Measurements from ENCODE around the gene MUCL3.

DNA sequence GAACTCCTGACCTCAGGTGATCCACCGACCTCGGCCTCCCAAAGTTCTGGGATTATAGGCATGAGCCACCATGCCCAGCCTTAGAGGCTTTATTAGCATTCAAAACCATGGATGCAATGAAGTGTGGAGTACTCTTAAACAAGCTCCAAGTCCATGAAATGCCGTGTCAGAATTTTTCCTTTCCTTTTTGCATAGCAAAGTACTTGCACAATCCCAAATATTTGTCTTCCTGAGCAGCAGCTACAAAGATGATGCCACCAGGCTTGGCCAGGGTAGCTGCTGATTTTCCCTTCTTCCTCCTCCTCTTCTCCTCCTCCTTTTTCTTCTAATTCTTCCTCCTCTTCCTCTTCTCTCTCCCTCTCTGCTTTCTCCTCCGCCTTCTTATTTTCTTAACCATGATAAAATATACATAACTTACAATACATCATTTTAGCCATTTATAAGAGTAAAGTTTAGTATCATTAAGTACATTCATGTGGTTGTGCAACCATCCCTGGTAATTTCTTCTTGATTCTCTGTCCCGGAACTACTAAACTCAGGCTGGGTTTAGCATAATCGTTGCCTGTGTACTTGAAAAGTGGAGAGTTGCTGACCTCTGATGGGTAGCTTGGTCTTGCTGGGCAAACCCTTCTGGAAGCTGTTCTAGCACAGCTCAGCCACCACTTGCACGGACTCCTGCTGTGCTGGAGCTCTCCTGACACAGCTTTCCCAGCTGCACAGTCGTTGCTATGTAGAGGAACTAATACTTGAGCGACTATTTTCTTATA is 20.3 kb downstream of the MUCL3 start:
- TF ChIP-seq POLR2AphosphoS5 (IDR thresholded peaks at IDR 0.05; ENCODE audit: low read depth, low read length) (no peak), POLR2A (IDR thresholded peaks at IDR 0.05; ENCODE audit: low read depth, low read length) (no peak), TAF1 (IDR thresholded peaks at IDR 0.05; ENCODE audit: borderline replicate concordance, low read depth, low read length) (no peak)
